NT2/D1 (cell line): Measurements from ENCODE around the gene ROCK2.

Experiments
- DNase-seq: peaks from one replicate; pipeline ENCODE4 v3.0.0-alpha.2; 2011; ENCODE audit warnings: low read depth, low spot score
- H3K27me3 ChIP-seq: 2 replicates; pipeline ENCODE4 v1.6.0; 2011; ENCODE audit warnings: mild to moderate bottlenecking; ENCODE audit not compliant: insufficient read length, insufficient read depth
- H3K36me3 ChIP-seq: 2 replicates; pipeline ENCODE4 v1.6.1; 2011; ENCODE audit warnings: mild to moderate bottlenecking, low read length, mixed read lengths; ENCODE audit not compliant: insufficient read depth, insufficient read length
- H3K4me1 ChIP-seq: 2 replicates; pipeline ENCODE4 v1.5.1; 2011; ENCODE audit not compliant: insufficient read depth, insufficient read length
- H3K4me3 ChIP-seq: 2 replicates; pipeline ENCODE4 v1.5.1; 2011; ENCODE audit warnings: low read depth; ENCODE audit not compliant: insufficient read length
- H3K9ac ChIP-seq: 2 replicates; pipeline ENCODE4 v1.6.0; 2011; ENCODE audit warnings: low read depth; ENCODE audit not compliant: insufficient read length
- H3K9me3 ChIP-seq: 2 replicates; pipeline ENCODE4 v1.5.1; 2011; ENCODE audit warnings: mild to moderate bottlenecking, low read length; ENCODE audit not compliant: insufficient read depth
- SUZ12 ChIP-seq: IDR thresholded peaks from 2 replicates; pipeline ENCODE4 v1.6.1; 2011; ENCODE audit not compliant: insufficient read length, insufficient read depth; ENCODE audit errors: extremely low read depth
- YY1 ChIP-seq: IDR thresholded peaks from 2 replicates; pipeline ENCODE4 v1.6.1; 2011; ENCODE audit not compliant: insufficient read length, insufficient read depth
- ZNF274 ChIP-seq: IDR thresholded peaks from 2 replicates; pipeline ENCODE4 v1.6.1; 2011; ENCODE audit warnings: mild to moderate bottlenecking, low read depth, low read length

Gene ROCK2

DNA sequence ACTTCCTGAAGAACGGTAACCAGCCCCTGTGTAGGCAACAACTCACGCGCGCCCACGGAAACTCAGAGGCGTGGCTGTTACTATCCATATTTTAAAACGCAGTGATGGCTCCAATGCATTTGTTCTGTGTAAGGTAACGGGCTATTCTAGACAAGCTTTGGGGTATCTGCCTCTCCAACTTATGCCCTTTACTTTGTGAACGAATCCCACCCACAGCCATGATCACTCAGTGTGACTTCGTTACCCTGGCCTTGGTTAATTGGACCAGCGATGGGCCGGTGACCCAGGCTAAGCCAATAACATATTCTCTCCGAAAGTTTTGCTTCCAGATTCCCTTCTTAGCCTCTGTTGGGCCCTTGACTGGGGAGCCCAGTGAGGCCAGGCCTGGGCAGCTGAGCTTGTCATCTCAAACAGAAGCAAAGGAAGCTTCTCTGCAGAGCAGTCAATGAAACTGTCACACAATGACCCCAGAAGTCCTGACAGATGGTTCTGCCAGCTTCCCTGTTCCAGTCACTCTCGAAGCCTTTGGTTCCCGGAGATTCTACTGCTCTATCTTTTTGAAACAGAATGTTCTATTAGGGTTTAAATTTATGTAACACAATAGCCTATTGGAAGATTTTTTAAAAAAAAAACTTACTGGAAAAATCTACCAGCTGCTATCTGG is 30.7 kb upstream of the ROCK2 start:
- Histone ChIP-seq H3K9ac (no peak overlapping the region), H3K9me3 (no peaks in the 10 kb centered on the region), H3K27me3 (no peaks in the 10 kb centered on the region), H3K4me1 (peaks cover 3% of the 10 kb centered on the region), H3K36me3 (no peaks in the 10 kb centered on the region), H3K4me3 (no peak overlapping the region)
- TF ChIP-seq YY1 (no peak), ZNF274 (no peak), SUZ12 (no peak)
- no peak for DNase-seq

DNA sequence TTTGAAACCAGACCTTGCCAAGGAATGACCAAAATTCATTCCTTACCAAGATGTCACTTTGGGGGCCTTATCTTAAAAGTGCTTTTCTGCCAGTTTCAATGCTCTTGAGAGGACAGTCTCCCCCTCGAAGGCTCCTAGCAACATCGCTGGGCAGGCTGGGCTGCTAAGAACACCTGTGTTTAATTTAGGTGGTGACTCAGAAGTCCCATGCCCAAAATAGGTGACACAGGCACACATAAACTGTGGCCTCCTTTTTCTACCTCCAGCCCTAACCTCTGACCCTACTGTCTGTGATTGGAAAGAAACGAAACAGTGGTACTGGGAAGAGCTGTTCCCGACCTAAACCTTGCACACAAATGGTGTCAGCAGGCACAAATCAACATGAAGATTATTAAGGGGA is 28.7 kb upstream of the ROCK2 start:
- no peak for DNase-seq
- H3K9me3 ChIP-seq = no peaks in the 10 kb centered on the region
- H3K4me1 ChIP-seq = no peaks in the 10 kb centered on the region
- H3K4me3 ChIP-seq = no peak overlapping the region
- H3K9ac ChIP-seq = no peak overlapping the region
- H3K27me3 ChIP-seq = no peaks in the 10 kb centered on the region
- no peak for TF ChIP-seq YY1
- no peak for TF ChIP-seq ZNF274
- no peak for TF ChIP-seq SUZ12
- no peaks in the 10 kb centered on the region for H3K36me3 ChIP-seq

GRCh38 chr2:11371092-11371937 is 26.9 kb upstream of the ROCK2 start:
- no peak overlapping the region for H3K9ac ChIP-seq
- H3K36me3 ChIP-seq = no peaks in the 10 kb centered on the region
- H3K4me1 ChIP-seq = no peaks in the 10 kb centered on the region

DNA sequence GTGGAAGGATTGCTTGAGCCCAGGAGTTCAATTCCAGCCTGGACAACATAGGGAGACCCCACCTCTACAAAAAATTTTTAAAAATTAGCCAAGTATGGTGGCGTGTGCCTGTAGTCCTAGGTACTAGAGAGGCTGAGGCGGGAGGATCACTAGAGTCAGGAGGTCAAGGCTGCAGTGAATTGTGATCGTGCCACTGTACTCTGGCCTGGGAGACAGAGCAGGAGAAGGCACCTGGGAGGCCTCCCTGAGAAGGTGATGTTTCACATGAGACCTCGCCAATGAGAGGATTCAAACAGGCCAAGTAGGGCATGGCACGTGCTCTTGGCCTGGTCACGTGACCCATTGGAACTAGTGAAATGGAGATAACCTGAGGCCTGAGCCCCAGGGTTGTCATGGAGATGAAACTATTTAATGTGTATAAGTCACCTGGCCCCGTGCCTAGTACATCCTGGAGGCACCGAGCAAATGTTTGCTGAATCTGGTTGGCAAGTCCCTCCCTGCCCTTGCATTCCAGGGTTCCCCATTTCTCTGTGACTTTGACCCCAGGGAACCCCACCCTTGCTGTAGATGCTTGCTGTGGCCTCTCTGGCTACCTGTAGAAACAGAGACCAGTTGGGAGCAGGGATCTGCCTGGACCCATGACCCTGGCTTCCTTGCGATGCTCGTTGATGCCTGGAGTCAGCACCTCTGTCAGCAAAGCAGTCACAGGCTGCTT is 26.1 kb upstream of the ROCK2 start:
- TF ChIP-seq YY1 (no peak), SUZ12 (no peak), ZNF274 (no peak)
- no peaks in the 10 kb centered on the region for H3K9me3 ChIP-seq
- no peak overlapping the region for H3K4me3 ChIP-seq
- no peaks in the 10 kb centered on the region for H3K27me3 ChIP-seq
- no peak for DNase-seq
- H3K36me3 ChIP-seq = no peaks in the 10 kb centered on the region
- no peak overlapping the region for H3K9ac ChIP-seq
- no peaks in the 10 kb centered on the region for H3K4me1 ChIP-seq

More at GRCh38 chr2:11371092-11371937, 26.9 kb upstream of the ROCK2 start:
- no peaks in the 10 kb centered on the region for H3K9me3 ChIP-seq
- H3K27me3 ChIP-seq = no peaks in the 10 kb centered on the region
- no peak overlapping the region for H3K4me3 ChIP-seq
- no peak for TF ChIP-seq YY1
- TF ChIP-seq SUZ12 = no peak
- TF ChIP-seq ZNF274 = no peak
- no peak for DNase-seq

- Histone ChIP-seq H3K9ac (no peak overlapping the region), H3K36me3 (no peaks in the 10 kb centered on the region), H3K4me3 (no peak overlapping the region), H3K27me3 (no peaks in the 10 kb centered on the region), H3K4me1 (no peaks in the 10 kb centered on the region), H3K9me3 (no peaks in the 10 kb centered on the region)
- TF ChIP-seq ZNF274 = no peak
- DNase-seq = no peak
Measured at GRCh38 chr2:11368059-11368572, 23.7 kb upstream of the ROCK2 start.

- Histone ChIP-seq H3K27me3 (no peaks in the 10 kb centered on the region), H3K9ac (no peak overlapping the region), H3K9me3 (no peaks in the 10 kb centered on the region), H3K4me3 (no peak overlapping the region), H3K36me3 (no peaks in the 10 kb centered on the region), H3K4me1 (no peaks in the 10 kb centered on the region)
- no peak for DNase-seq
- TF ChIP-seq SUZ12 = no peak
- TF ChIP-seq ZNF274 = no peak
- no peak for TF ChIP-seq YY1
Measured at GRCh38 chr2:11367170-11367730, 22.8 kb upstream of the ROCK2 start.
